DND-41 (cell line): ENCODE measurements around the gene ZFPM1.

Experiments
- ATAC-seq: fragments of 200-7000 bp; cut with Tn5 transposase; 3 replicates; pipeline ENCODE4 v1.9.1; 2021; ENCODE audit warnings: low read depth; ENCODE audit not compliant: insufficient read depth
- DNase-seq: peaks from one replicate; pipeline ENCODE4 v3.0.0-alpha.2; 2020
- H2AFZ ChIP-seq: 2 replicates; pipeline ENCODE4 v1.6.0; 2012; ENCODE audit warnings: low read depth, low read length
- H3K27ac ChIP-seq: 2 replicates; pipeline ENCODE4 v1.5.1; 2012; ENCODE audit warnings: low read length, inconsistent platforms
- H3K27me3 ChIP-seq: fragments of 200-600 bp; sonication (generic); 2 replicates; pipeline ENCODE4 v1.6.0; 2012; ENCODE audit warnings: low read length, mild to moderate bottlenecking, inconsistent platforms; ENCODE audit not compliant: insufficient read depth, poor library complexity
- H3K36me3 ChIP-seq: 2 replicates; pipeline ENCODE4 v1.5.1; 2012; ENCODE audit warnings: low read length, inconsistent platforms; ENCODE audit not compliant: insufficient read depth
- H3K4me1 ChIP-seq: 2 replicates; pipeline ENCODE4 v1.5.1; 2012; ENCODE audit warnings: mild to moderate bottlenecking, low read length; ENCODE audit not compliant: insufficient read depth
- H3K4me2 ChIP-seq: 2 replicates; pipeline ENCODE4 v1.6.0; 2012; ENCODE audit warnings: mild to moderate bottlenecking, moderate library complexity, low read length, inconsistent platforms; ENCODE audit not compliant: insufficient read depth
- H3K4me3 ChIP-seq, 2 experiments: fragments of 200-600 bp in 1 of 2; shearing (Covaris generic) in 1 of 2; 2 replicates each; pipeline ENCODE4 v1.5.1; 2012 to 2016; ENCODE audit warnings: inconsistent platforms in 2 of 2, low read length in 2 of 2, mild to moderate bottlenecking in 2 of 2, low read depth in 1 of 2, moderate library complexity in 1 of 2
- H3K79me2 ChIP-seq: 2 replicates; pipeline ENCODE4 v1.6.0; 2012; ENCODE audit warnings: low read length, inconsistent platforms; ENCODE audit not compliant: insufficient read depth
- H3K9ac ChIP-seq: 2 replicates; pipeline ENCODE4 v1.6.0; 2012; ENCODE audit warnings: low read depth, mild to moderate bottlenecking, inconsistent platforms, low read length, moderate library complexity
- H3K9me3 ChIP-seq: 2 replicates; pipeline ENCODE4 v1.5.1; 2012; ENCODE audit warnings: low read length, moderate library complexity, mild to moderate bottlenecking, inconsistent platforms; ENCODE audit not compliant: insufficient read depth, severe bottlenecking
- H4K20me1 ChIP-seq: 2 replicates; pipeline ENCODE4 v1.6.0; 2012; ENCODE audit warnings: low read length; ENCODE audit not compliant: insufficient read depth
- CTCF ChIP-seq: IDR thresholded peaks from 2 replicates; pipeline ENCODE4 v1.5.1; 2012; ENCODE audit warnings: borderline replicate concordance, low read length, moderate library complexity, mild to moderate bottlenecking; ENCODE audit not compliant: poor library complexity, severe bottlenecking; ENCODE audit errors: extremely low read depth
- EZH2 ChIP-seq: IDR thresholded peaks from 3 replicates; pipeline ENCODE4 v1.6.1; 2012; ENCODE audit warnings: borderline replicate concordance, low read depth, mild to moderate bottlenecking, moderate library complexity, low read length, inconsistent platforms; ENCODE audit not compliant: severe bottlenecking

The ZFPM1 gene

GRCh38 chr16:88472069-88472468 is 19.0 kb downstream of the ZFPM1 start:
- Histone ChIP-seq H3K9ac (no peak overlapping the region), H3K4me1 (no peaks in the 10 kb centered on the region), H3K79me2 (no peaks in the 10 kb centered on the region), H2AFZ (no peak overlapping the region), H3K27ac (no peak overlapping the region), H3K9me3 (no peaks in the 10 kb centered on the region), H3K36me3 (no peaks in the 10 kb centered on the region), H3K4me3 (no peak overlapping the region), H3K27me3 (no peaks in the 10 kb centered on the region), H4K20me1 (peaks cover 81% of the 10 kb centered on the region), H3K4me2 (no peak overlapping the region)
- ATAC-seq (no peak), DNase-seq (peak; percentile 14)
- no peak for TF ChIP-seq EZH2
- TF ChIP-seq CTCF = no peak

- TF ChIP-seq EZH2 (no peak), CTCF (no peak)
- no peak for ATAC-seq
- H3K9me3 ChIP-seq = no peaks in the 10 kb centered on the region
- H3K9ac ChIP-seq = no peak overlapping the region
- no peak overlapping the region for H3K27ac ChIP-seq
- no peaks in the 10 kb centered on the region for H3K27me3 ChIP-seq
- no peak overlapping the region for H3K4me2 ChIP-seq
- peaks cover 82% of the 10 kb centered on the region for H4K20me1 ChIP-seq
- H3K4me3 ChIP-seq = no peak overlapping the region
- no peaks in the 10 kb centered on the region for H3K36me3 ChIP-seq
- peaks cover 5% of the 10 kb centered on the region for H3K4me1 ChIP-seq
- H2AFZ ChIP-seq = no peak overlapping the region
- no peak for DNase-seq
- no peaks in the 10 kb centered on the region for H3K79me2 ChIP-seq
Observed at GRCh38 chr16:88472637-88473205, 19.6 kb downstream of the ZFPM1 start.

GRCh38 chr16:88473666-88474534 is 20.8 kb downstream of the ZFPM1 start:
- DNase-seq = no peak
- Histone ChIP-seq H4K20me1 (peaks cover 85% of the 10 kb centered on the region), H3K27ac (no peak overlapping the region), H3K9me3 (no peaks in the 10 kb centered on the region), H3K4me1 (peaks cover 17% of the 10 kb centered on the region), H3K4me3 (no peak overlapping the region), H3K79me2 (no peaks in the 10 kb centered on the region), H3K36me3 (no peaks in the 10 kb centered on the region), H2AFZ (no peak overlapping the region), H3K9ac (no peak overlapping the region), H3K27me3 (no peaks in the 10 kb centered on the region), H3K4me2 (no peak overlapping the region)
- TF ChIP-seq CTCF (no peak), EZH2 (no peak)
- no peak for ATAC-seq
